Spleen (tissue), 11 donors: ENCODE data around the gene SNRPD1. TPM values are rescaled to one million over a fixed set of nuclear protein-coding genes. Genes with fewer than 3 reads are reported as not detected.
A peak's percentile ranks its signal among the peaks of the same experiment; 100 is the strongest.

Experiments used
- DNase-seq: peaks from one replicate; pipeline ENCODE4 v3.0.0-alpha.2; 2020
- H3K27ac ChIP-seq, 8 donors: fragments of 200-600 bp; sonication (generic) in 7 of 8; 1 replicate in 4 of 8; 2 replicates in 4 of 8; pipeline versions ENCODE4 v1.5.0 to v1.8.0; 2016 to 2021; ENCODE audit warnings: inconsistent platforms in 4 of 8, mild to moderate bottlenecking in 4 of 8, moderate library complexity in 1 of 8
- H3K27me3 ChIP-seq, 7 donors: fragments of 200-600 bp; sonication (generic) in 6 of 7; replicated peaks in 1 of 7; 1 replicate in 4 of 7; 2 replicates in 3 of 7; pipeline versions ENCODE4 v1.5.0 to v1.8.0; 2016 to 2021; ENCODE audit warnings: inconsistent platforms in 3 of 7, mild to moderate bottlenecking in 1 of 7
- H3K36me3 ChIP-seq, 6 donors: fragments of 200-600 bp; sonication (generic) in 5 of 6; 1 replicate in 4 of 6; 2 replicates in 2 of 6; pipeline versions ENCODE4 v1.5.0 to v1.8.0; 2016 to 2021; ENCODE audit warnings: inconsistent platforms in 2 of 6
- H3K4me1 ChIP-seq, 6 donors: fragments of 200-600 bp; sonication (generic) in 5 of 6; 1 replicate in 3 of 6; 2 replicates in 3 of 6; pipeline versions ENCODE4 v1.5.0 to v1.8.0; 2016 to 2021; ENCODE audit warnings: inconsistent platforms in 3 of 6
- H3K4me3 ChIP-seq, 8 donors: fragments of 200-600 bp; sonication (generic) in 7 of 8; 1 replicate in 4 of 8; 2 replicates in 4 of 8; pipeline versions ENCODE4 v1.5.0 to v1.8.0; 2016 to 2021; ENCODE audit warnings: inconsistent platforms in 4 of 8, mild to moderate bottlenecking in 4 of 8, moderate library complexity in 2 of 8
- H3K9me3 ChIP-seq, 8 donors: fragments of 200-600 bp; sonication (generic) in 7 of 8; 1 replicate in 4 of 8; 2 replicates in 4 of 8; pipeline versions ENCODE4 v1.5.0 to v1.8.0; 2016 to 2021; ENCODE audit warnings: inconsistent platforms in 4 of 8
- CTCF ChIP-seq, 11 experiments: fragments of 200-600 bp in 7 of 11; fragments of 450-650 bp in 4 of 11; sonication (generic) in 4 of 11; IDR thresholded peaks in 8 of 11; conservative IDR thresholded peaks in 3 of 11; 1 replicate in 7 of 11; 2 replicates in 4 of 11; pipeline versions ENCODE4 v1.4.0 to v1.8.0; 2016 to 2021; ENCODE audit warnings: antibody characterized with exemption in 11 of 11, inconsistent platforms in 4 of 11, mild to moderate bottlenecking in 1 of 11
- POLR2A ChIP-seq, 3 donors: fragments of 450-650 bp; IDR thresholded peaks; one replicate each; pipeline ENCODE4 v1.5.1; 2017; ENCODE audit warnings: antibody characterized with exemption in 3 of 3, mild to moderate bottlenecking in 1 of 3
- POLR2AphosphoS5 ChIP-seq, 3 donors: sonication (generic); formaldehyde crosslinking; IDR thresholded peaks; one replicate each; pipeline ENCODE4 v1.5.1; 2017; ENCODE audit warnings: antibody characterized with exemption in 3 of 3
- WGBS, 5 donors: extraction: QIAGEN DNeasy Blood & Tissue Kit in 3 of 5; methylation state at CpG; one replicate each; pipeline versions ENCODE4 v1.1.5 to v1.1.7; 2013 to 2018; 5-methylcytosine and 5-hydroxymethylcytosine counted together
- intact Hi-C: fragments of 100-400 bp; cut with DNase I; formaldehyde crosslinking; loops from one replicate; pipeline ENCODE4 v1.15.0; 2023; ENCODE audit warnings: low total_unique reads
- polyA plus RNA-seq, 3 donors: library from polyadenylated mRNA; stranded (reverse); fragments of 200-250 nt; gene quantifications; one replicate each; pipeline ENCODE4 v1.2.1, GENCODE V29; 2013
- total RNA-seq, 7 donors: library from RNA; depleted of rRNA in 3 of 7; stranded (reverse); fragments of >200 nt in 3 of 7; fragmentation: NEBNext Ultra II Directional in 4 of 7; extraction: Animal tissue kit (Norgen Biotek cat#: 25700) in 4 of 7; gene quantifications; one replicate each; pipeline versions ENCODE4 v1.1.0 to v1.2.1, GENCODE V29; 2016 to 2021
- donor health status: healthy with polysubstance abuse.
- donor health status: DM: no; HTN: no; CAD: no; lungs with moderate emphysema.
- donor health status: DM: no; HTN: no; CAD: no.
- donor health status: Bipolar disorder and iron deficiency.
- donor health status: healthy.
- donor health status: DM: no; HTN: no; CAD: no.
- donor health status: DM: yes; HTN: yes; CAD: no.

SNRPD1 gene
- total and polyA plus RNA-seq, 10 donors = 5.6 to 52.6 (median 27.8) TPM

- intact Hi-C loops = no loop called here
Observed at GRCh38 chr18:21629089-21629832, 17.1 kb downstream of the SNRPD1 start.

GRCh38 chr18:21632393-21632792 is 20.3 kb downstream of the SNRPD1 start:
- Histone ChIP-seq H3K27ac (no peak overlapping the region), H3K9me3 (no peaks in the 10 kb centered on the region), H3K36me3 (peaks cover 0 to 83% (median 33%) of the 10 kb centered on the region in 6 donors), H3K4me3 (no peak overlapping the region), H3K4me1 (peaks cover 0 to 15% (median 7%) of the 10 kb centered on the region in 6 donors), H3K27me3 (no peaks in the 10 kb centered on the region)
- WGBS, 5 donors = 95 to 100% (median 100%) methylated on average over 1 of the region's 1 CpG
- no peak for TF ChIP-seq CTCF (IDR thresholded peaks at IDR 0.05 in 8 of 11, conservative IDR thresholded peaks at IDR 0.05 in 3 of 11)
- intact Hi-C loops = no loop called here
- no peak for DNase-seq

More at GRCh38 chr18:21629089-21629832, 17.1 kb downstream of the SNRPD1 start:
- 49 to 68% (median 60%) methylated on average over 9 of the region's 9 CpGs for WGBS, 5 donors
- Histone ChIP-seq H3K4me1 (peaks cover 0 to 15% (median 7%) of the 10 kb centered on the region in 6 donors), H3K36me3 (peaks cover 0 to 96% (median 63%) of the 10 kb centered on the region in 6 donors), H3K9me3 (no peaks in the 10 kb centered on the region), H3K4me3 (no peak overlapping the region), H3K27me3 (no peaks in the 10 kb centered on the region), H3K27ac (peak overlapping the region; percentile 14 to 64 (median 25))
- TF ChIP-seq POLR2A (IDR thresholded peaks at IDR 0.05) (no peak), CTCF (IDR thresholded peaks at IDR 0.05 in 8 of 11, conservative IDR thresholded peaks at IDR 0.05 in 3 of 11) (no peak), POLR2AphosphoS5 (IDR thresholded peaks at IDR 0.05) (no peak)
- no peak for DNase-seq

GRCh38 chr18:21634588-21635199 is 22.6 kb downstream of the SNRPD1 start:
- peaks cover 0 to under 1% (median 0%) of the 10 kb centered on the region in 6 donors for H3K4me1 ChIP-seq
- 87 to 94% (median 89%) methylated on average over 4 of the region's 4 CpGs for WGBS, 5 donors
- no peak for DNase-seq
- no peaks in the 10 kb centered on the region for H3K9me3 ChIP-seq
- TF ChIP-seq CTCF (IDR thresholded peaks at IDR 0.05 in 8 of 11, conservative IDR thresholded peaks at IDR 0.05 in 3 of 11) (no peak), POLR2A (IDR thresholded peaks at IDR 0.05) (no peak), POLR2AphosphoS5 (IDR thresholded peaks at IDR 0.05) (no peak)
- H3K4me3 ChIP-seq = no peak overlapping the region
- H3K27ac ChIP-seq = no peak overlapping the region
- intact Hi-C loops = no loop called here
- peaks cover 0 to 62% (median 22%) of the 10 kb centered on the region in 6 donors for H3K36me3 ChIP-seq
- no peaks in the 10 kb centered on the region for H3K27me3 ChIP-seq

GRCh38 chr18:21636769-21637168 is 24.7 kb downstream of the SNRPD1 start:
- H3K4me3 ChIP-seq = no peak overlapping the region
- no peak overlapping the region for H3K27ac ChIP-seq
- H3K36me3 ChIP-seq = peaks cover 0 to 42% (median 3%) of the 10 kb centered on the region in 6 donors
- no peaks in the 10 kb centered on the region for H3K4me1 ChIP-seq
- TF ChIP-seq CTCF (IDR thresholded peaks at IDR 0.05 in 8 of 11, conservative IDR thresholded peaks at IDR 0.05 in 3 of 11) (no peak), POLR2A (IDR thresholded peaks at IDR 0.05) (no peak), POLR2AphosphoS5 (IDR thresholded peaks at IDR 0.05) (no peak)
- WGBS, 5 donors = 87 to 98% (median 91%) methylated on average over 13 of the region's 13 CpGs
- H3K9me3 ChIP-seq = no peaks in the 10 kb centered on the region
- intact Hi-C loops = no loop called here
- no peaks in the 10 kb centered on the region for H3K27me3 ChIP-seq
- DNase-seq = no peak
